COR-L47 (cell line): ENCODE results near the gene SLC7A4.

Experiments used
- DNase-seq: peaks from one replicate; lab custom pipeline; 2025; lab: John Stamatoyannopoulos, UW

Gene SLC7A4

DNA sequence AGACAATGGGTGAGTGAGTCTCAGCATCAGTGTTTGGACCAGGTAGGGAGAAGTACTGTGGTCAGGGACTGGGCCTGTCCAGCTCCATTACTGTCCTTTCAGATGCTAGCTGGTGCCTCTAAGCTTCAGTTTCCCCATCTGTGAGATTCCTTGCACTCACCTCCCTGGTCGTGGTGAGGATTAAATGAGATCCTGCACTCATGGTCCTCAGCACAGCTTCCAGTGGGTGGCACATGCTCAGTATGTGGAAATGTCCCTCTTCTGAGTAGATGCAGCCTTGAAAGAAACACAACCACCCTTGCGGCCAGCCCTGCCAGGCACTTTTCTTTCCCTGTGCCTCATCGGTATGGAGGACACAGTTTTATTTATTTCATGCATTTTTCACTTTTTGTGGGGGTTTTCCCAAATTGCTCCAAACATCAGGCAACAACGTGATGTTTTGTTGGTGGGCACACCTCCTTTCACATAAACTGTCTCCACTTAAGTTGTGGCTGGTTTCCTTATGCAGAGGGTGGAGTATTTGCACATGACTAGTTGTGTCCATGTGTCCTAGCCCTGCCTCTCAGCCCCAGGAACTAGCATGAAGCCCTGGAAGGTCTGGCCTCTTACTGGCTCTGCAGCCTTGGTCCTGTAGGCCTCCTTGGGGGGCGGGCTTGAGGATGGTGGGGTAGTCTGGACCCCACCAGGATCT, 49.1 kb downstream of the SLC7A4 start:
- no peak for DNase-seq

DNA sequence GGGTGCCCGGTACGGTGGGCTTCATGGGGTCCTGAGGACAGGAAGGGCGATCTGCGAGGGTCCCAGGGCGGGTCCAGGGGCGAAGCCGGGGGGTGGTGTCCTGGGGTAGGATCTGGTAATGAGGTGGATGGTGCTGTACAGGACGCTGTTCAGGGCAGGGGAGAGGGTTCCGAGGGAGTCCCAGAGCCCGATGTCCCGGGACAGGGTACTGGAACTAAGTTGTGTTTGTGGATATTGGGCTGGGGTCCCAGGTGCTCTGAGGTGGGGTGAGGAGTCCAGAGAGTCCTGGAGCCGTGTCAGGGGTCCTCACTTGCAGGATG, 49.8 kb downstream of the SLC7A4 start:
- DNase-seq: no peak

DNA sequence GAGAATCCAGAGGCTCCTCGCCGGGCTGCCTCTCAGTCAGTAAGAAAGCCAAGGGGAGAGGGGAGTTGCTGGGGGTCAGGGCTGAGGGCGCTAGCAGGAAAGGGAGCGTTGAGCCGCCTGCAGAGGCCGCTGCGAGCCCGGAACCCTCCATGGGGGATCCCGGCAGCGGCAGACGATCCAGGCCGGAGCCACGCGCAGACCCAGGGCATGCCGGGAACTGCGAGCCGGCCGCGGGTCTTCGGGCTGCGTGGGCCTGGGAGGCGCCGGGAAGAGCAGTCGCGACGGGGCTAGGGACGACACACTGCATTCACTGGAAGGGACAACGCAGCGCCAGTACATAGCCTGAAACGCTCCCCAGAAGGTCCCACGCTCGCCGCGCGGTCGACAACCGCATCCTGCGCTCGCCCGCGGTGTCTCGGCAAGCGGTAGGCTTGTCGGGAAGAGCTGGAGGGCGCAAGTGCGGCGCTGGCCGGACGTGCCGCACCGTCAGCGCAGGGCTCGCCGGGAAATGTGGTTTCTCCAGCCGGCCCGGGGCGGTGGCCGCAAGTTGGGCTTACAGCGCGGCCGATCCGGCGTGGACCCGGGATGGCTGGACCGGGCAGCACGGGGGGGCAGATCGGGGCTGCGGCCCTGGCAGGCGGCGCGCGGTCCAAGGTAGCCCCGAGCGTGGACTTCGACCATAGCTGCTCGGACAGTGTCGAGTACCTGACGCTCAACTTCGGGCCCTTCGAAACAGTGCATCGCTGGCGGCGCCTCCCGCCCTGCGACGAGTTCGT, 50.4 kb downstream of the SLC7A4 start, which contains the start of gene LZTR1:
TSS of gene LZTR1 (plus strand) at position 511 of the 776 bp plus-strand sequence. CDS start at position 586, 75 bp downstream.
- peak; percentile 64 for DNase-seq

DNA sequence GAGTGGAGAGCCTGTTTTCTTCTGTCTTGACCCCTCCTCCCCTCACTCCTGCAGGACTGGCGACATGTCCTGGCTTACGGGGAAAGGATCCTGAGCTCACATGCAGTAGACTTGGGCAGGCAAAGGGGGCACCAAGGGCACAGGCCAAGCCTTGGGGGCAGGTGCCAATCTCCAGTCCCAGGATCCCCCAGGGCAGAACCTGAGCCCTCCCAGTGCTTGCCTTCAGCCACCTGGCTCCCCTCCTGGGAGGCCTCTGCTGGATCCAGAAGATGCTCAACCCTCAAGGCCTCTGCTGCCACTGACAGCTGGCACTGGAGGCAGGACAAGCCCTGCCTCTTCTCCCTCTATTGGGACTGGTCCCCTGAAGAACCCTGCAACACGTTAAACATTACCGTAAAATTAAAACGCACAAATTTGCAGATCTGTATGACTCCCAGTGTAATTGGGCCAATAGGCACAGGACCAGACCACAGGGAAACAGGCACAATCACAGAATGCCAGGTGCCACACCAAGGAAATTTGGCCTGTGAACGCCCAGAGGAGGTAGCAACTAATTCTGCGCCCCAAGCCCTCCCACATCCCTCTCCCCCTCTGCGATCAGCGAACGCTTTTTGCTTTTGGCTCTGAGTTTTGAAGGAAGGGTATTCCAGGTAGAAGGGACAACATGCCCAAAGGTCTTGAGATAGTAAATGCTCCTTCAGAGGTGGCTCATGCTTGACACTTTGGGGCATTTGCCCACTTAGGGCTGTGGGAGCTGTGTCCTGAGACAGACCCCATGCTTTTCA, 51.2 kb downstream of the SLC7A4 start:
- DNase-seq: no peak

DNA sequence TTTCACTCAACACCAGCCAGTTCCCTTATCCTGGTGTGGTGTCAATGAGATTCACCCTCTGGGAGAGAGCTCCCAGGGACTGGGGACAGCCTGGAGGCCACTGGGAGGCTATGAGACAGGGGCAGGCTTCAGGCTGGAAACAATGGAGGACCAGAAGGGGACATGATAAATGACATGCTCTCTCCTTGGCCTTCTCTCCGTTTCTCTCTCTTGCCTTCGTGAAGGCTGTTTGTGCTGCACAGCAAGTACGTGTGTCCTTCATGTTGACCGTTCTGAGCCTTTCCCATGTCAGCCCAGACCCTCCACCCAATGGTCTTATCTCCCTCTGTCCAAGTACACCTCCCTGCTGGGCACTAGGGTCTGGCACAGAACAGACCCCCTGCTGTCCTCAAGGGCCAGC, 51.8 kb downstream of the SLC7A4 start:
- DNase-seq: no peak

DNA sequence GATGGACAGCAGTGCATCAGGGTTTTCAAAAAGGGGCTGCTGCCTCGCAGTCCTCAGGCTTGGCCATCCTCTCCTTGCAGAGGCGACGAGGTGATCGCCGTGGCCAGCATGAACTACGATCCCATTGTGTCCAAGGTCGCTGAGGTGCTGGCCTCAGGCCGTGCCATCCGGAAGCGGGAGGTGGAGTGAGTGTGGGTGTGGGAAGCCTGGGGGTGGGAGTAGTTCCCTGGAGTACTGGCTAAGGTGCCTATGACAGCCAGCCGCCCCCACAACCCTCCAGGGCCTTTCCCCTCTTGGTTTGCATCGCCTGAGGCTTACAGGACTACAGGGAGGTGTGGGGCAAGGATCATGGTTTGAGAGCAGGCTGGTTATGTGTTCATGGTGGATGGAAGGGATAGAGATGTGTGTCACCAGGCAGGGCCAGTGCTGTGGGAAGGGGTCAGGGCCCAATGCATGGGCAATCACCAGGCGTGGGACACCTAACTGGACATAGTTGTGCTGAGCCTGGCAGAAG, 52.4 kb downstream of the SLC7A4 start:
- DNase-seq: no peak

DNA sequence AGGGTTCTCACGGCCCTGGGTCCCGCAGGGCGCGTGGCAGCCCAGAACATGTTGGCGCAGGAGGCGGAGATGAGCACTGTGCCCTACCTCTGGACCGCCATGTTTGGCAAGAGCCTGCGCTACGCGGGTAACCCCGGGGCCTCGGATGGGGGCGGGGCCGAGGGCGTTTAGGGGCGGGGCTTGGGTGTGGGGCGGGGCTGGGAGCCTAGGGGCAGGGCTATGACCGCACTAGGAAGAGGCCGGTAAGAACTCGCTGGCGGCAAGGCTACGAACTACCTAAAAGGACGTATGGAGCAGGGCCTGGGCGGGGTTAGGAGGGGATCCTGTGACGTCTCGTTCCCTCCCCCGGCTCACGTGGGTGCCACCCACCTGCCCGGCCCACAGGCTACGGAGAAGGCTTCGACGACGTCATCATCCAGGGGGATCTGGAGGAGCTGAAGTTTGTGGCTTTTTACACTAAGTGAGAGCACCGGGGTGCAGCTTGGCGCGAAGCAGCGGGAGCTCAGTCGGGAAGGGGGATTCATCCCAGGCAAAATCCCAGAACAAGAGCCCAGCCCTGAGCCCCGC, 53.0 kb downstream of the SLC7A4 start:
- no peak for DNase-seq
